ENCODE measurements around the gene HECTD4. TPM values are rescaled to one million over a fixed set of nuclear protein-coding genes. Genes with fewer than 3 reads are reported as not detected.

HECTD4 gene
- total RNA-seq, 1 experiment from 2014 or later: 30.0 TPM

- H3K9me3 ChIP-seq (ENCODE audit: control insufficient read depth, low read depth, low read length): no peaks in the 10 kb centered on the region
- H4K8ac ChIP-seq (replicated peaks; ENCODE audit: insufficient read length, low read depth, low read length): no peak overlapping the region
- no peak overlapping the region for H3K9ac ChIP-seq (ENCODE audit: extremely low read depth, insufficient read length, low read length)
- no peak overlapping the region for H2AFZ ChIP-seq (ENCODE audit: low read length)
- DNase-seq: no peak
- no peak overlapping the region for H4K91ac ChIP-seq (ENCODE audit: insufficient read length, low read depth, low read length)
- no peak overlapping the region for H2BK12ac ChIP-seq (ENCODE audit: insufficient read length, low read depth, low read length)
- H3K4me3 Mint-ChIP-seq: no peak overlapping the region
- no peaks in the 10 kb centered on the region for H3K27me3 ChIP-seq (ENCODE audit: insufficient read depth, low read length)
- peaks cover 17 to 43% (median 34%) of the 10 kb centered on the region in 3 experiments for H3K36me3 Mint-ChIP-seq (ENCODE audit: insufficient read depth in 1 of 3, low read depth in 3 of 3)
- no peak overlapping the region for H4K5ac ChIP-seq (ENCODE audit: insufficient read length, low read depth, low read length)
- no peak overlapping the region for H2BK15ac ChIP-seq (ENCODE audit: low read depth, low read length)
- H4K20me1 ChIP-seq (ENCODE audit: control insufficient read depth, insufficient read depth, insufficient read length): no peaks in the 10 kb centered on the region
- no peaks in the 10 kb centered on the region for H3K23me2 ChIP-seq (ENCODE audit: insufficient read length, low read depth, low read length, poor library complexity, severe bottlenecking)
- H3K18ac ChIP-seq (ENCODE audit: insufficient read length, low read depth, low read length): no peak overlapping the region
- H3K4ac ChIP-seq (ENCODE audit: low read depth, low read length): no peak overlapping the region
- H3K9me3 Mint-ChIP-seq: no peaks in the 10 kb centered on the region
- H3K14ac ChIP-seq (ENCODE audit: insufficient read depth, low read length): no peak overlapping the region
- H3K4me1 Mint-ChIP-seq: peaks cover 18 to 19% of the 10 kb centered on the region in 2 experiments
- no peak overlapping the region for H2BK5ac ChIP-seq (ENCODE audit: insufficient read length, low read length)
- no peak overlapping the region for H3K4me2 ChIP-seq (ENCODE audit: insufficient read depth, insufficient read length, low read length)
- H3K27ac Mint-ChIP-seq: no peak overlapping the region; a peak in 1 of 7 replicates
- no peaks in the 10 kb centered on the region for H3K79me2 ChIP-seq (ENCODE audit: insufficient read depth, low read length)
- no peak overlapping the region for H3T11ph ChIP-seq (ENCODE audit: low read length)
- H2BK120ac ChIP-seq (ENCODE audit: low read depth, low read length, poor library complexity, severe bottlenecking): no peak overlapping the region
- H3K56ac ChIP-seq (ENCODE audit: insufficient read length, low read depth, low read length): no peak overlapping the region
- peaks cover 7% of the 10 kb centered on the region for H3K4me1 ChIP-seq (ENCODE audit: insufficient read depth, low read length)
- no peak overlapping the region for H3K23ac ChIP-seq (ENCODE audit: insufficient read length, low read depth, low read length)
- no peak overlapping the region for H2BK20ac ChIP-seq (ENCODE audit: low read depth, low read length, poor library complexity, severe bottlenecking)
- WGBS (ENCODE audit: extremely low coverage, insufficient read length, low lambda C conversion rate): no CpG with 5 or more reads among the region's 15 CpGs
- no peaks in the 10 kb centered on the region for H3K79me1 ChIP-seq (ENCODE audit: insufficient read depth, low read depth, low read length, poor library complexity, severe bottlenecking)
- TF ChIP-seq CTCF (conservative IDR thresholded peaks at IDR 0.05): no peak
- H2AK5ac ChIP-seq (ENCODE audit: insufficient read length, low read length): no peak overlapping the region
- no peaks in the 10 kb centered on the region for H3K27me3 Mint-ChIP-seq (ENCODE audit: low read depth)
- no peak overlapping the region for H3K27ac ChIP-seq (ENCODE audit: insufficient read length, low read depth, low read length)
These were observed 203.4 kb downstream of the HECTD4 start for GRCh38 chr12:112178796-112179195.

Measured in H9 (cell line).